Fibroblast of lung (primary cell): ENCODE data around the gene ANKRD62.

Experiments used
- EZH2 ChIP-seq: IDR thresholded peaks from 2 replicates; pipeline ENCODE4 v1.5.1; 2012; ENCODE audit warnings: low read length, control low read depth, mild to moderate bottlenecking; ENCODE audit errors: missing control alignments
- TF ChIP-seq, protein P1 (sequence below), 2 donors: IDR thresholded peaks in 1 of 2; conservative IDR thresholded peaks in 1 of 2; 1 replicate in 1 of 2; 2 replicates in 1 of 2; pipeline ENCODE4 v1.5.1; 2011 to 2012; ENCODE audit warnings: low read length in 2 of 2, control low read depth in 1 of 2, inconsistent platforms in 1 of 2, low read depth in 1 of 2, mild to moderate bottlenecking in 1 of 2

DNA sequence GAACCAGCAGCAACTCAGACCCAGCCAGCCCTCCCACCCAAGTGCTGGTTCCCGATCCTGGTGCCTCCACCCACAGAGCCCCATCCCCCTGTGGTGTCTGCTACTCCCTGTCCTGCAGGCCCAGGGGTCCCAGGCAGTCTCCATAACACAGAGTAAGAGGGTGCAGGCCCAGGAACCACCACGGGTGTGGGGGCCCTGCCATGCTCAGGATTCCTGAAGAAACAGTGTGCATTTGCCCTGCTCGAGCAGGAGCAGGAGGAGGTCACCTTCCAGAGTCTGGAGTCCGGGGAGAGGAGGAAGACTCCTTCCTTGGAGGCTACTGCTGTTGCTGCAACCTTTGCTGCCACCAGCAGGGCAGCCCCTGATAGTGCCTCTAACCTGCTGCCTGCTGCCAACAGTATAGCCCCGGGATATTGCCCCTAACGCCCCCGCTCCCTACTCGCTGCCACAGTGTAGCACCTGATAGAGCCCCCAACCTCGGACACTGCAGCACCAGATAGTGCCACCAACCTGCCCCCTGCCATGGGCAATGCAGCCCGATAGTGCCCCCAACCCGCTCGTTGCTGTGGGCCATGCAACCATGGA lies 46.8 kb upstream of the ANKRD62 start:
- TF ChIP-seq, protein P1, sequence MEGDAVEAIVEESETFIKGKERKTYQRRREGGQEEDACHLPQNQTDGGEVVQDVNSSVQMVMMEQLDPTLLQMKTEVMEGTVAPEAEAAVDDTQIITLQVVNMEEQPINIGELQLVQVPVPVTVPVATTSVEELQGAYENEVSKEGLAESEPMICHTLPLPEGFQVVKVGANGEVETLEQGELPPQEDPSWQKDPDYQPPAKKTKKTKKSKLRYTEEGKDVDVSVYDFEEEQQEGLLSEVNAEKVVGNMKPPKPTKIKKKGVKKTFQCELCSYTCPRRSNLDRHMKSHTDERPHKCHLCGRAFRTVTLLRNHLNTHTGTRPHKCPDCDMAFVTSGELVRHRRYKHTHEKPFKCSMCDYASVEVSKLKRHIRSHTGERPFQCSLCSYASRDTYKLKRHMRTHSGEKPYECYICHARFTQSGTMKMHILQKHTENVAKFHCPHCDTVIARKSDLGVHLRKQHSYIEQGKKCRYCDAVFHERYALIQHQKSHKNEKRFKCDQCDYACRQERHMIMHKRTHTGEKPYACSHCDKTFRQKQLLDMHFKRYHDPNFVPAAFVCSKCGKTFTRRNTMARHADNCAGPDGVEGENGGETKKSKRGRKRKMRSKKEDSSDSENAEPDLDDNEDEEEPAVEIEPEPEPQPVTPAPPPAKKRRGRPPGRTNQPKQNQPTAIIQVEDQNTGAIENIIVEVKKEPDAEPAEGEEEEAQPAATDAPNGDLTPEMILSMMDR (conservative IDR thresholded peaks at IDR 0.05 in 1 of 2, IDR thresholded peaks at IDR 0.05 in 1 of 2; ENCODE audit: low read depth in 1 of 2, low read length in 2 of 2), result no peak
- no peak for TF ChIP-seq EZH2
